ENCODE measurements around the gene IAH1.

DNA sequence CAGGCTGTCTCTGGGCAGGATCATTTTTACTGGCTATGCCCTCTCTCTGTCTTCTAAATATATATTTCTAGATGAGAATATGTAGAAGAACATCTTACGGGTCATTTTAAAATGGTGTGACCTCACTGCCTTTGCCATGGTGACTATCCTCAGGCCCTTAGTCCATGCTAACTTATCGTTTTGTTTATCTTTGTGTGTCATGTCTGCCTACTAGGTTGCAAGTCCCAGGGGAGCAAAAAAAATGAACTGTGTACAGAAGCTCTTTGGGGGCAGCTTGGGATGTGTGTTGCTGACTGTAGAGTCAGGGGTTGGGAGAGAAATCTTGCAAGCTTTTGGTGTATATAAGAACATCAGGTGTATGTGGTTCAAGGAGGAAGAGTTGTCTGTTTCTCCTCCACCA, 39.9 kb upstream of the IAH1 start:
- TF ChIP-seq, protein P1, sequence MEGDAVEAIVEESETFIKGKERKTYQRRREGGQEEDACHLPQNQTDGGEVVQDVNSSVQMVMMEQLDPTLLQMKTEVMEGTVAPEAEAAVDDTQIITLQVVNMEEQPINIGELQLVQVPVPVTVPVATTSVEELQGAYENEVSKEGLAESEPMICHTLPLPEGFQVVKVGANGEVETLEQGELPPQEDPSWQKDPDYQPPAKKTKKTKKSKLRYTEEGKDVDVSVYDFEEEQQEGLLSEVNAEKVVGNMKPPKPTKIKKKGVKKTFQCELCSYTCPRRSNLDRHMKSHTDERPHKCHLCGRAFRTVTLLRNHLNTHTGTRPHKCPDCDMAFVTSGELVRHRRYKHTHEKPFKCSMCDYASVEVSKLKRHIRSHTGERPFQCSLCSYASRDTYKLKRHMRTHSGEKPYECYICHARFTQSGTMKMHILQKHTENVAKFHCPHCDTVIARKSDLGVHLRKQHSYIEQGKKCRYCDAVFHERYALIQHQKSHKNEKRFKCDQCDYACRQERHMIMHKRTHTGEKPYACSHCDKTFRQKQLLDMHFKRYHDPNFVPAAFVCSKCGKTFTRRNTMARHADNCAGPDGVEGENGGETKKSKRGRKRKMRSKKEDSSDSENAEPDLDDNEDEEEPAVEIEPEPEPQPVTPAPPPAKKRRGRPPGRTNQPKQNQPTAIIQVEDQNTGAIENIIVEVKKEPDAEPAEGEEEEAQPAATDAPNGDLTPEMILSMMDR (conservative IDR thresholded peaks at IDR 0.05; ENCODE audit: low read depth, low read length): no peak
- TF ChIP-seq EZH2 (IDR thresholded peaks at IDR 0.05; ENCODE audit: low read length, unreplicated experiment): no peak
